HepG2 (cell line): ENCODE results near the gene SRRM2. TPM values are rescaled to one million over a fixed set of nuclear protein-coding genes. Genes with fewer than 3 reads are reported as not detected.

Experiments
- ATAC-seq: fragments of 200-7000 bp; cut with Tn5 transposase; 3 replicates; pipeline ENCODE4 v1.9.1; 2020; ENCODE audit warnings: mild to moderate bottlenecking, moderate library complexity
- BruUV-seq: library from RNA; stranded (reverse); fragments of 400-500 nt; replicated peaks from 2 replicates; lab custom pipeline; 2021; lab: Mats Ljungman, UMichigan
- CTCF ChIA-PET: fragments of 300-600 bp; formaldehyde crosslinking; extraction: SDS; loops from one replicate; lab custom pipeline; 2021; ENCODE audit warnings: low total read pairs, inconsistent platforms, low intra/inter-chr PET ratio; lab: Yijun Ruan, JAX
- POLR2A ChIA-PET: fragments of 350-600 bp; sonication (Branson Sonifier 250); formaldehyde crosslinking; loops from one replicate; lab custom pipeline; 2020; ENCODE audit warnings: antibody characterized with exemption, inconsistent platforms; lab: Yijun Ruan, JAX
- DNase-seq: peaks from one replicate; pipeline ENCODE4 v3.0.0-alpha.2; 2015; ENCODE audit warnings: low spot score
- FAIRE-seq: peaks from 3 replicates; lab custom pipeline; 2011; peaks lifted over from hg19 to GRCh38; lab: Jason Lieb, UNC
- H2AFZ ChIP-seq: one replicate; pipeline ENCODE4 v1.6.1; 2011; ENCODE audit warnings: low read length, inconsistent platforms
- H3K27ac ChIP-seq: fragments of 300-600 bp; 3 replicates; pipeline ENCODE4 v1.8.0; 2011; ENCODE audit warnings: mixed run types, mild to moderate bottlenecking, mixed read lengths, low read length, inconsistent platforms; ENCODE audit not compliant: insufficient read depth; ENCODE audit errors: extremely low read length
- H3K27me3 ChIP-seq, 2 experiments: fragments of 200-600 bp in 1 of 2; 2 replicates in 1 of 2; 3 replicates in 1 of 2; pipeline versions ENCODE4 v1.6.0 to v1.8.0; 2011; ENCODE audit warnings: low read length in 2 of 2, mild to moderate bottlenecking in 2 of 2, moderate library complexity in 2 of 2, inconsistent platforms in 1 of 2; ENCODE audit not compliant: insufficient read depth in 2 of 2, control insufficient read depth in 1 of 2
- H3K36me3 ChIP-seq, 2 experiments: fragments of 200-600 bp in 1 of 2; replicated peaks in 1 of 2; 2 replicates in 1 of 2; 3 replicates in 1 of 2; pipeline versions ENCODE4 v1.5.1 to v1.8.0; 2011; ENCODE audit warnings: low read length in 2 of 2, inconsistent platforms in 1 of 2; ENCODE audit not compliant: insufficient read depth in 2 of 2, control insufficient read depth in 1 of 2
- H3K4me1 ChIP-seq: 2 replicates; pipeline ENCODE4 v1.5.1; 2012; ENCODE audit warnings: low read length, inconsistent platforms; ENCODE audit not compliant: insufficient read depth
- H3K4me2 ChIP-seq: 2 replicates; pipeline ENCODE4 v1.6.0; 2011; ENCODE audit warnings: low read depth, low read length, inconsistent platforms
- H3K4me3 ChIP-seq, 3 experiments: fragments of 200-600 bp in 1 of 3; sonication (generic), shearing (Covaris generic) in 1 of 3; replicated peaks in 1 of 3; 2 replicates each; pipeline ENCODE4 v1.5.1; 2011 to 2016; ENCODE audit warnings: low read length in 3 of 3, inconsistent platforms in 2 of 3, low read depth in 2 of 3, mild to moderate bottlenecking in 2 of 3, control low read depth in 1 of 3, mixed read lengths in 1 of 3; ENCODE audit not compliant: insufficient read depth in 1 of 3
- H3K79me2 ChIP-seq: one replicate; pipeline ENCODE4 v1.6.1; 2011; ENCODE audit warnings: low read length, inconsistent platforms; ENCODE audit not compliant: insufficient read depth
- H3K9ac ChIP-seq: 2 replicates; pipeline ENCODE4 v1.6.0; 2011; ENCODE audit warnings: mild to moderate bottlenecking, low read depth, low read length, inconsistent platforms; ENCODE audit not compliant: insufficient read depth
- H3K9me3 ChIP-seq: 2 replicates; pipeline ENCODE4 v1.5.1; 2012; ENCODE audit warnings: mild to moderate bottlenecking, low read length
- H4K20me1 ChIP-seq: 2 replicates; pipeline ENCODE4 v1.6.0; 2011; ENCODE audit warnings: inconsistent platforms, mild to moderate bottlenecking, low read length, moderate library complexity; ENCODE audit not compliant: insufficient read depth
- BATF2 ChIP-seq: sonication (generic); formaldehyde crosslinking; IDR thresholded peaks from 2 replicates; pipeline ENCODE4 v1.8.0; 2022; ENCODE audit warnings: mild to moderate bottlenecking, missing genetic modification reagents, moderate library complexity
- KLF16 ChIP-seq, 2 experiments: sonication (generic) in 1 of 2; formaldehyde crosslinking in 1 of 2; IDR thresholded peaks; 2 replicates each; pipeline versions ENCODE4 v1.6.1 to v1.8.0; 2016 to 2023; ENCODE audit warnings: missing genetic modification reagents in 2 of 2, missing compliant biosample characterization in 1 of 2
- ZNF629 ChIP-seq: sonication (generic); formaldehyde crosslinking; conservative IDR thresholded peaks from 2 replicates; pipeline ENCODE4 v1.5.0; 2020; ENCODE audit warnings: missing genetic modification reagents
- WGBS: methylation state at CpG from one replicate; pipeline ENCODE4 v1.1.6; 2017; ENCODE audit warnings: low lambda C conversion rate; 5-methylcytosine and 5-hydroxymethylcytosine counted together
- in situ Hi-C: cut with HindIII; loops from 2 replicates; pipeline ENCODE4 v1.10.0; 2017; ENCODE audit warnings: low pct_unique_long_range_greater_than_20kb; ENCODE audit not compliant: extremely low pct_ligation_motif_present
- intact Hi-C: fragments of 100-400 bp; cut with micrococcal nuclease; formaldehyde crosslinking; loops from one replicate; pipeline ENCODE4 v1.10.0; 2022; ENCODE audit not compliant: unreplicated experiment
- polyA plus RNA-seq, 8 experiments: library from polyadenylated mRNA; depleted of rRNA in 3 of 8; stranded (reverse) in 7 of 8; unstranded in 1 of 8; fragments of >200 nt; fragmentation: Illumina TruSeq in 4 of 8; extraction: Trizol in 4 of 8; gene quantifications; 2 replicates each; pipeline versions ENCODE4 v1.2.1 to v1.2.3, GENCODE V29; 2011 to 2016; ENCODE audit warnings: low read depth in 4 of 8, missing spikeins in 1 of 8, mixed read lengths in 1 of 8; ENCODE audit not compliant: insufficient read depth in 1 of 8
- total RNA-seq, 5 experiments: library from RNA; depleted of rRNA; stranded (reverse); fragments of >200 nt; fragmentation: Illumina TruSeq; extraction: Trizol; gene quantifications; 2 replicates each; pipeline ENCODE4 v1.2.3, GENCODE V29; 2016; ENCODE audit warnings: low read depth in 1 of 5
- TF ChIP-seq, protein P1 (sequence below), 2 experiments: fragments of 450-650 bp in 1 of 2; sonication (generic) in 1 of 2; formaldehyde crosslinking; IDR thresholded peaks; 2 replicates each; pipeline versions ENCODE4 v1.5.0 to v1.8.0; 2020 to 2022; ENCODE audit warnings: mild to moderate bottlenecking in 1 of 2, missing genetic modification reagents in 1 of 2

The SRRM2 gene
- total and polyA plus RNA-seq, 2 of the 13 experiments (the other 11 are each of a cell fraction or from before 2014, with no cell fraction given), result 50.4 to 112 TPM

DNA sequence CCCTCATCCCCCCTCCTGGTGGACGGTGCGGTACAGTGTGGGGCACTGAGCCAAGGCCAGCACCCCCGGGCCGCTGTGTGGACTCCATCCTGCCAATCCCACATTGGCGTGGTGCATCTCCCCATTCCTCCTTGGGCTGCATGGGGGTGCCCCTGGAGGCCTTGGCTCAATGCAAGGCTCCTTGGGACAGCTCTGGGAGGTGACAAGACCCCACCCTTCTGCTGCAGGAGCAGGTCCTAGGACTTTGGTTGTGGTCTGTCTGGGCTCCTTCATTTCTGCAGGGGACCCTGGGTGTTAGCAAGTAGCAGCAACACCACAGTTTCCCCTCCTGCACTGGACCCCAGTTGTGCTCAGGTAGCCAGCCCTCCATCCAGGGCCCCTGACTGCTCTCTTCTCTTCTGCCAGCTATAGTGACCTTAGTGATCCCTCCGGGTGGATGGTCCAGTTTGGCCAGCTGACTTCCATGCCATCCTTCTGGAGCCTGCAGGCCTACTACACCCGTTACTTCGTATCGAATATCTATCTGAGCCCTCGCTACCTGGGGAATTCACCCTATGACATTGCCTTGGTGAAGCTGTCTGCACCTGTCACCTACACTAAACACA, 65.9 kb downstream of the SRRM2 start:
- in situ Hi-C loops (no loop called here), intact Hi-C loops (no loop called here)
- H3K36me3 ChIP-seq, result no peaks in the 10 kb centered on the region
- no peak overlapping the region for H3K9ac ChIP-seq
- no peaks in the 10 kb centered on the region for H3K79me2 ChIP-seq
- no peak overlapping the region for H3K4me3 ChIP-seq
- ChIA-PET CTCF (no interaction called here), POLR2A (no interaction called here)
- H3K27me3 ChIP-seq, result peaks cover 6 to 60% of the 10 kb centered on the region in 2 experiments
- H3K4me1 ChIP-seq, result peaks cover 32% of the 10 kb centered on the region
- no TSS peak for BruUV-seq
- TF ChIP-seq BATF2, result no peak
- TF ChIP-seq, protein P1, sequence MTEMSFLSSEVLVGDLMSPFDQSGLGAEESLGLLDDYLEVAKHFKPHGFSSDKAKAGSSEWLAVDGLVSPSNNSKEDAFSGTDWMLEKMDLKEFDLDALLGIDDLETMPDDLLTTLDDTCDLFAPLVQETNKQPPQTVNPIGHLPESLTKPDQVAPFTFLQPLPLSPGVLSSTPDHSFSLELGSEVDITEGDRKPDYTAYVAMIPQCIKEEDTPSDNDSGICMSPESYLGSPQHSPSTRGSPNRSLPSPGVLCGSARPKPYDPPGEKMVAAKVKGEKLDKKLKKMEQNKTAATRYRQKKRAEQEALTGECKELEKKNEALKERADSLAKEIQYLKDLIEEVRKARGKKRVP (CRISPR knock-in tag; IDR thresholded peaks at IDR 0.05), result no peak
- H2AFZ ChIP-seq, result no peak overlapping the region
- 28% methylated on average over 9 of the region's 10 CpGs for WGBS
- DNase-seq, result no peak
- no peaks in the 10 kb centered on the region for H4K20me1 ChIP-seq
- H3K4me2 ChIP-seq, result no peak overlapping the region
- FAIRE-seq, result no peak
- no peak overlapping the region for H3K27ac ChIP-seq
- no peaks in the 10 kb centered on the region for H3K9me3 ChIP-seq
- ATAC-seq, result no peak; the same call in 2 of the 3 replicates

DNA sequence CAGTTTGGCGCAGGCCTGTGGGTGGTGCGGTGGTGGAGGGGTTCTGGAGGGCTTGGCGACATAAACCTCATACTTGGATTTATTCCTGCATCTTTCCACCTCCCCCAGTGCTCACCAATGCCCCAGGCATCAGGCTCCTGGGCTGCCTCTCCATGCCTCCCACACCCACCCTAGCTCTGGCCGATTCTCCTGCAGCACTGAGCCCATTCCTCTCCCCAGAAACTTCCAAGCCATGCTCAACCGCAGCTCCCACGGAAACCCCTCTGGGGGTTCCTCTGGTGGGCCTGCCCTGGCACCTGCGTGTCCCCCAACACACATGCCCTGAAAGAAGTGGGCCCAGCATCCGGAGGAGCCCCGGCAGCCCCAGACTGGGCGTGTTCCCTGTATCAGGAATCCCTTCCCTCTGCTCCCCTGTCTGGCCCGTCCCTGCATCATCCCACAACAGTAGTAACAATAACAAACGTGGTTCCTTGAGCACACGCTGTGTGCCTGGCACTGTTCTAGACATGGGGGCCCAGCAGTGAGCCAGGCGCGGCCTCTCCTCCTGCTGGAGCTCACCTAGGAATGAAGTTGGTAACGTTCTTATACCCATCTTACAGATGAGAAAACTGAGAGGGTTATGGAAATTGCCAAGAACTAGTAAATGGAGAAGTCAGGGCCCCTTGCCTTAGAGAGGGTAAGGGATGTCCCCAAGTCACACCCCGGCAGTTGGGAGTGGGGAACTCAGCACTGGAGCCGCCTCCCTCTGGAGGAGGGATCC, 66.9 kb downstream of the SRRM2 start:
- no peak overlapping the region for H3K4me3 ChIP-seq
- H3K4me2 ChIP-seq, result no peak overlapping the region
- POLR2A ChIA-PET, result no interaction called here
- no peak overlapping the region for H3K27ac ChIP-seq
- H3K4me1 ChIP-seq, result peaks cover 32% of the 10 kb centered on the region
- no peak for TF ChIP-seq KLF16 (CRISPR knock-in tag; IDR thresholded peaks at IDR 0.05)
- TF ChIP-seq ZNF629 (CRISPR knock-in tag), result peak; percentile 50; the same call in 1 of the 2 replicates
- CTCF ChIA-PET, result no interaction called here
- intact Hi-C loops, result no loop called here
- in situ Hi-C loops, result no loop called here
- no peak overlapping the region for H3K9ac ChIP-seq
- H3K9me3 ChIP-seq, result no peaks in the 10 kb centered on the region
- no TSS peak for BruUV-seq
- FAIRE-seq, result no peak
- peaks cover 6 to 65% of the 10 kb centered on the region in 2 experiments for H3K27me3 ChIP-seq
- no peaks in the 10 kb centered on the region for H3K79me2 ChIP-seq
- ATAC-seq, result no peak
- DNase-seq, result no peak
- no peaks in the 10 kb centered on the region for H4K20me1 ChIP-seq
- H3K36me3 ChIP-seq, result no peaks in the 10 kb centered on the region
- no peak overlapping the region for H2AFZ ChIP-seq
- 44% methylated on average over 11 of the region's 18 CpGs for WGBS
